ENCODE measurements around the gene PRKRA. TPM values are rescaled to one million over a fixed set of nuclear protein-coding genes. Genes with fewer than 3 reads are reported as not detected.

Gene PRKRA
- total RNA-seq, 1 experiment from 2014 or later, result 49.8 TPM

GRCh38 chr2:178426388-178426787 is 24.6 kb downstream of the PRKRA start:
- intact Hi-C loops (cut with micrococcal nuclease), result no loop called here

More at GRCh38 chr2:178426388-178426787, 24.6 kb downstream of the PRKRA start:
- H3K27me3 ChIP-seq (ENCODE audit: insufficient read depth, low read length), result no peaks in the 10 kb centered on the region
- no peak for TF ChIP-seq FOSL1 (IDR thresholded peaks at IDR 0.05; ENCODE audit: low read depth)
- TF ChIP-seq, protein P1, sequence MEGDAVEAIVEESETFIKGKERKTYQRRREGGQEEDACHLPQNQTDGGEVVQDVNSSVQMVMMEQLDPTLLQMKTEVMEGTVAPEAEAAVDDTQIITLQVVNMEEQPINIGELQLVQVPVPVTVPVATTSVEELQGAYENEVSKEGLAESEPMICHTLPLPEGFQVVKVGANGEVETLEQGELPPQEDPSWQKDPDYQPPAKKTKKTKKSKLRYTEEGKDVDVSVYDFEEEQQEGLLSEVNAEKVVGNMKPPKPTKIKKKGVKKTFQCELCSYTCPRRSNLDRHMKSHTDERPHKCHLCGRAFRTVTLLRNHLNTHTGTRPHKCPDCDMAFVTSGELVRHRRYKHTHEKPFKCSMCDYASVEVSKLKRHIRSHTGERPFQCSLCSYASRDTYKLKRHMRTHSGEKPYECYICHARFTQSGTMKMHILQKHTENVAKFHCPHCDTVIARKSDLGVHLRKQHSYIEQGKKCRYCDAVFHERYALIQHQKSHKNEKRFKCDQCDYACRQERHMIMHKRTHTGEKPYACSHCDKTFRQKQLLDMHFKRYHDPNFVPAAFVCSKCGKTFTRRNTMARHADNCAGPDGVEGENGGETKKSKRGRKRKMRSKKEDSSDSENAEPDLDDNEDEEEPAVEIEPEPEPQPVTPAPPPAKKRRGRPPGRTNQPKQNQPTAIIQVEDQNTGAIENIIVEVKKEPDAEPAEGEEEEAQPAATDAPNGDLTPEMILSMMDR (IDR thresholded peaks at IDR 0.05 in 2 of 3, conservative IDR thresholded peaks at IDR 0.05 in 1 of 3; ENCODE audit: borderline replicate concordance in 1 of 3, insufficient read depth in 1 of 3, low read depth in 2 of 3, low read length in 2 of 3), result no peak
- TF ChIP-seq, protein P2, sequence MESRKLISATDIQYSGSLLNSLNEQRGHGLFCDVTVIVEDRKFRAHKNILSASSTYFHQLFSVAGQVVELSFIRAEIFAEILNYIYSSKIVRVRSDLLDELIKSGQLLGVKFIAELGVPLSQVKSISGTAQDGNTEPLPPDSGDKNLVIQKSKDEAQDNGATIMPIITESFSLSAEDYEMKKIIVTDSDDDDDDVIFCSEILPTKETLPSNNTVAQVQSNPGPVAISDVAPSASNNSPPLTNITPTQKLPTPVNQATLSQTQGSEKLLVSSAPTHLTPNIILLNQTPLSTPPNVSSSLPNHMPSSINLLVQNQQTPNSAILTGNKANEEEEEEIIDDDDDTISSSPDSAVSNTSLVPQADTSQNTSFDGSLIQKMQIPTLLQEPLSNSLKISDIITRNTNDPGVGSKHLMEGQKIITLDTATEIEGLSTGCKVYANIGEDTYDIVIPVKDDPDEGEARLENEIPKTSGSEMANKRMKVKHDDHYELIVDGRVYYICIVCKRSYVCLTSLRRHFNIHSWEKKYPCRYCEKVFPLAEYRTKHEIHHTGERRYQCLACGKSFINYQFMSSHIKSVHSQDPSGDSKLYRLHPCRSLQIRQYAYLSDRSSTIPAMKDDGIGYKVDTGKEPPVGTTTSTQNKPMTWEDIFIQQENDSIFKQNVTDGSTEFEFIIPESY (IDR thresholded peaks at IDR 0.05; ENCODE audit: extremely low read depth, insufficient replicate concordance, low read length), result no peak
- no peak for TF ChIP-seq TCF7L2 (IDR thresholded peaks at IDR 0.05; ENCODE audit: borderline replicate concordance, extremely low read depth, insufficient read depth, insufficient read length)
- TF ChIP-seq ZFX (IDR thresholded peaks at IDR 0.05), result no peak
- no peak for TF ChIP-seq ZNF274 (IDR thresholded peaks at IDR 0.05; ENCODE audit: low read depth, low read length)
- TF ChIP-seq POLR2A (IDR thresholded peaks at IDR 0.05; ENCODE audit: borderline replicate concordance, extremely low read depth, insufficient read depth, insufficient read length), result no peak
- H3K4me2 ChIP-seq (ENCODE audit: low read length), result no peak overlapping the region
- H3K9ac ChIP-seq (ENCODE audit: low read length), result no peak overlapping the region
- ATAC-seq (no peak; the same call in 1 of the 2 replicates), DNase-seq (ENCODE audit: low read depth, low spot score) (no peak)
- ChIA-PET CTCF (interaction anchor here (1.0 kb wide), 1 partner anchor 12 kb away, joined by 3 read pairs; no protein-coding TSS in a partner anchor), RAD21 (ENCODE audit: low non-redundant PET in 1 of 2, low total read pairs in 2 of 2, uncharacterized antibody in 2 of 2, unreplicated experiment in 2 of 2) (no interaction called here), POLR2A (interaction anchor here (1.6 kb wide), 1 partner anchor 25 kb away, joined by 4 read pairs; the partner anchor contains the start of genes PJVK and PRKRA)
- no peaks in the 10 kb centered on the region for H4K20me1 ChIP-seq (ENCODE audit: insufficient read depth)
- H3K4me1 ChIP-seq (ENCODE audit: control insufficient read depth in 1 of 2, insufficient read depth in 2 of 2, low read length in 2 of 2), result peaks cover 0 to 5% of the 10 kb centered on the region in 2 experiments; a peak in 1 of 4 replicates
- H3K4me3 ChIP-seq (replicated peaks in 1 of 2; ENCODE audit: low read depth in 1 of 2, low read length in 2 of 2), result no peak overlapping the region
- no peak overlapping the region for H3K27ac ChIP-seq (ENCODE audit: low read depth, low read length)
- no TSS peak for BruUV-seq (replicated peaks)
- H3K36me3 ChIP-seq (ENCODE audit: control insufficient read depth in 1 of 2, insufficient read depth in 2 of 2, low read length in 2 of 2), result peaks cover 4% of the 10 kb centered on the region in 2 experiments; a peak in 2 of 4 replicates
- H3K9me3 ChIP-seq (ENCODE audit: control insufficient read depth in 1 of 2, insufficient read depth in 1 of 2, low read depth in 1 of 2, low read length in 2 of 2), result no peaks in the 10 kb centered on the region
- no peak overlapping the region for H2AFZ ChIP-seq (ENCODE audit: low read depth, low read length, poor library complexity, severe bottlenecking)
- H3K9me2 ChIP-seq (ENCODE audit: insufficient read depth), result no peaks in the 10 kb centered on the region
- H3K79me2 ChIP-seq (ENCODE audit: insufficient read depth, low read length), result no peaks in the 10 kb centered on the region
